Skin of body (tissue), 2 donors: ENCODE data around the gene RRP12. TPM values are rescaled to one million over a fixed set of nuclear protein-coding genes. Genes with fewer than 3 reads are reported as not detected.
"Not testable (repeated sequence)": the region's sequence is repeated elsewhere in the genome, so short reads cannot be mapped to it uniquely, and the experiment has no call there.

ENCODE experiments used
- DNase-seq: peaks from one replicate; lab custom pipeline; 2025; lab: John Stamatoyannopoulos, UW
- total RNA-seq: library from RNA; depleted of rRNA; stranded (reverse); fragments of >200 nt; gene quantifications from one replicate; pipeline ENCODE4 v1.2.3, GENCODE V29; 2014

RRP12 gene
- total RNA-seq, 1 donor from 2014 or later, result 14.3 TPM

GRCh38 chr10:97367126-97367649 is 34.0 kb downstream of the RRP12 start:
- DNase-seq, result no peak

GRCh38 chr10:97366572-97366971 is 34.6 kb downstream of the RRP12 start:
- no peak for DNase-seq

GRCh38 chr10:97365761-97366351 is 35.3 kb downstream of the RRP12 start:
- no peak for DNase-seq

GRCh38 chr10:97363071-97363470 is 38.1 kb downstream of the RRP12 start:
- no peak for DNase-seq

GRCh38 chr10:97362310-97363033 is 38.7 kb downstream of the RRP12 start:
- DNase-seq, result no peak

- no peak for DNase-seq
Measured at GRCh38 chr10:97361537-97361901, 39.6 kb downstream of the RRP12 start.

DNA sequence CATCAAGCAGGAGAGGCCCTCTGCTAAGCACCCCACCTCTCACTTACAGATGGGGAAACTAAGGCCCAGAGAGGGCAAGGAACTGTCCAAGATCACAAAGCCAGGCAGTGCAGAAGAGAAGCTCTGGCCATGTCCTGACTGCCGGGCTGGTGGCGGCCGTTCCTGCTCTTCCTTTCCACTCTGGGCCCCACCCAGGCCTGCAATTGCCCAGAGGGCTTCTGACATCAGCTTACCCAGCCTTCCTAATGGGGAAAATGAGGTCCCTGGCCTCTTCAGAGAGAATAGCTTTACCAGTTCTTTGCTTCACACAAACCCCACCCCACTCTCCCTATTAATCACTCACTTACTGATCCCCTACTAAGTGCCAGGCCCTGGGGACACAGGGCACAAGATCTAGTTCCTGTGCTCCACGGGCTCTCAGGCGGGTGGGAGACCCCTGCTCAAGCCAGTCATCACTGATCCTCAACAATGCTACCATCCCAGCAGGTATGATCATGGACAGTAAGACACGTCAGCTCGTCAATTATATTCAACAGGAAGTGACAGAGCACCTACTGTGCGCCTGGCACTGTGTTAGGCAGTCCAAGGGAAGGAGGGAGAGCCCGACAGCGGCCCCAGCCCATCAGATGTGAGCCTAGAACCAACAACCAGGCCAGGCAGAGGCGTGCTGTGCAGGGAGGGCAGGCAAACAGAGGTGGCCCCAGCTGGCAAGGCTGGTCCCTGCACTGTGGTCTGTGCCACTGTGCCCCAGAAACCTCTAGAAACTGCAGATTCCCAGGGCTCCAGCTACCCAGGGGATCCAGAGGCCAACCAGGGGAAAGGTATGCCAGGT is 40.2 kb downstream of the RRP12 start:
- DNase-seq, result no peak

DNA sequence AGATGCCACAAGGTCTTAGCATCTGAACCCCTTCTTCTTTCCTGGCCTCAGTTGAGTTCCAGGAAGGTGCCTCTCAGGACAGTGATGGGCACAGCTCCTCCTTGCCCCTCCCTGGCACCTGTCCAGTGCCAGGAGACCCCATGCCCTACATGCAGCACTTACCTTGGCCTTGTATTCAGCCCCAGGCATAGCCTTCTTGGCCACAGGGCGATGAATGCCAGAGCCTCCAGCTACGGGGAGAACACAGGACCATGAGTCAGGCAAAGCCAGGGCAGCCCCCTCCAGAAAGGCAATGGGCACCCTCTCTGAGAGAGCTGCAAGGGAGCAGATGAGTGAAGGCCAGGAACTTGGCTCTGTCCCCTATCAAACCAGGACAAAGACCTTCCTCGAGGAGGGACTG is 42.4 kb downstream of the RRP12 start:
- no peak for DNase-seq

GRCh38 chr10:97358349-97358748 is 42.8 kb downstream of the RRP12 start:
- DNase-seq, result no peak

GRCh38 chr10:97356918-97357317 is 44.2 kb downstream of the RRP12 start:
- DNase-seq, result no peak

DNA sequence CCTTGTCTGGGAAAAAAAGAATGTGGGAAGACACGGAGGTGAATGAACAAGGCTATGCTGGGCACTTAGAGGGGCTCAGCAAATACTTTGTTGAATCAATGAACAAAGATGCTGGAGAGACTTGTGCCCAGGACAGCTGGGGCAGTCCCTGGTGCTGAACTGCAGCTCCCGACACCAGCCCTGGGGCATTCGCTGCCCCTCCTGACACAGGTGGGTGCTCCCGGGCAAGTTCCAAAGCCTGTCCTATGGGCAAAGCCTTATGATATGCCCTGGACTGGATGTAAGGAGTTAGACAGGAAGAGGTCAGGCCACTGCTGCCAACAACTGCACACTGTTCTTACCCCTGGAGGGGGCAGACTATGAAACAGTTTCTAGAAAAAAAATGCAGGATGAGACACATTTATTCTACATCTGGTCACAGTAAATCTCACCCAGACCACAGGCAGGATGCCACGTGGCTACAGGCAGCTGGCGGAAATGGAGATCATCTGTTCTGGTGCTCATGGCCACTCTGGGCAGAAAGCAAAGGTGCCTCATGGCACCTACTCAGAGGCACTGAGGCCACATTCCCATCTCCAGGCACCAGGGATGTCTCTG is 44.7 kb downstream of the RRP12 start:
- no peak for DNase-seq

DNA sequence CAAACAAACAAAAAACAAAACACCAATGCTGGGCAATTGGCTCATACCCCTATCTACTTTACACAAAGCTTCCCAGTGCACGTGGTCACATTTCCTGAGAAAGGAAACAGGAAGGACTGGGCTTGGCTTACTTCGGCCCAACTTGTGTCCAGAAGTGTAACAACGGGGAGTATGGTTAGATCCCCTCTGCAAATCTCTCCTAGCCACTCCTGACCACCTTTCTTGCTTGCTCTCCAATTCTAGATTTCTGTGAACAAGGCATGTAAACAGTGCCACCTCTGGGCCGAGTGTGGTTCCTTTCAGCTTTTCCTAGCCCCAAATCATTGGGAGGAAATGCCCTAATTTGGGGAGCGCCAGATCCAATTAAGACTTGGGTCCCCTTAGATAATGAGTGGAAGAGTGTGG is 45.6 kb downstream of the RRP12 start:
- DNase-seq, result peak; percentile 14

- no peak for DNase-seq
Measured at GRCh38 chr10:97353945-97354344, 47.2 kb downstream of the RRP12 start.

DNA sequence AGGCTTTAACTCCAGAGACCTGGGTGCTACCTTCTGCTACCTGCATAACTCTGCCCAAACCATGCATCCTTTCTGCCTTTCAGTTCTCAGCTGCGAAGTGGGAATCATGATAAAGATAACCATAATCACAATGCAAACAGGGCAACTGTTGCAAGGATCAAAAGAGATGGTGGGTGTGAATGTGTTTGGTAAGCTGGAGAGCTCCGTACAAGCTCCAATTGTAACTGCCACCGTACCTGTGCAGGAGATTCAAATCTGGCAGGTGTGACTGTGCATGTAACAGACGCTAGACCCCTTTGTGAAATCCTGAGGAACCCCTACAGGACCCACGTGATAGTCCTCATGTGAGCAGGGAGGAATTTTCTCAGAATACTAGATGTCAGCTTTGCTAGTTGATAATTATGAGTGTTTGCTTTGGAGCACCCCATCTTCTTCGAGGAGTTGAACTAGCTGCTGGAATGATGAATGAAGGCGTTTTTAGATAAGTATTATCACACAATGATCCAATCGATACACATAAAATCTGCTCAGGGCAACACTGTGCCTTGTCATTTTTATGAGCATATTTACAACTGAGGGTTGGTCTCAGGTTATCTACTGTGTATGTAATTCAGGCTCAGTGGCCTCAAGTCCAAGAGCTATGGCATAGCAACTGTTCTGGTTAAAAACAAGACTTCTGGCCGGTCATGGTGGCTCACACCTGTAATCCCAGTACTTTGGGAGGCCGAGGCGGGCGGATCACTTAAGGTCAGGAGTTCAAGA is 51.2 kb downstream of the RRP12 start:
- no peak for DNase-seq

- DNase-seq, result no peak
Measured at GRCh38 chr10:97347317-97347716, 53.8 kb downstream of the RRP12 start.

GRCh38 chr10:97343664-97344063 is 57.5 kb downstream of the RRP12 start:
- DNase-seq, result not testable (repeated sequence)

DNA sequence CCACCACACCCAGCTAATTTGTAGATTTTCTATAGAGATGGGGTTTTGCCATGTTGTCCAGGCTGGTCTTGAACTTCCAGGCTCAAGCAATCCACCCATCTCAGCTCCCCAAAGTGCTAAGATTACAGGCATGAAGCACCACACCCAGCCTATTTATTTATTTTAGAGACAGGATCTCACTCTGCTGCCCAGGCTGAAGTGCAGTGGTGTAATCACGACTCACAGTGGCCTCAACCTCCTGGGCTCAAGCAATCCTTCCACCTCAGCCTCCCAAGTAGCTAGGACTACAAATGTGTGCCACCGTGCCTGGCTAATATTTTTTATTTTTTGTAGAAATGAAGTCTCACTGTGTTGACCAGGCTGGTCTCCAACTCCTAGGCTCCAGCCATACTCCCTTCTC is 59.7 kb downstream of the RRP12 start:
- no peak for DNase-seq

DNA sequence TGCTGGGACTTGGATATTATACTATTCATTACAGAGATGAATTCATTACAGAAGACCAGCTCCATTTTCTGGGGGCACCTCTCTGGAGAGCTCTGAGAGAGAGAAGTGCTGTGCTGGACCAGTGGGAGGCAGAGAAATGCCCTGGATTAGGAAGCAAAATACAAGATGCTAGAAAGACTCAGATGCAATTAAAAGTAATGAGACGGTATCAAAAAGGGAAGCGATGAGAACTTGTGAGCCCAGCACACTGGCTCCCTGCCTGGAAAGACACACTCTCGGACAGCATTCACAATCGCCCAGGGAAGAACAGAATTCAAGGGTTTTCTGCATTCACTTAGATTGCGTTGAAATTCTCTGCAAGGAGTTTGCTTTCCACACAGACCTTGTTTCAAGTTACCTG is 63.1 kb downstream of the RRP12 start:
- no peak for DNase-seq

GRCh38 chr10:97336942-97337831 is 64.0 kb downstream of the RRP12 start:
- DNase-seq, result peak; percentile 38

GRCh38 chr10:97336446-97336845 is 64.7 kb downstream of the RRP12 start:
- DNase-seq, result no peak
